ENCODE results near the gene FKBP4. TPM values are rescaled to one million over a fixed set of nuclear protein-coding genes. Genes with fewer than 3 reads are reported as not detected.

FKBP4 gene
- total RNA-seq, 6 experiments from 2014 or later: 27.0 to 124 (median 48.4) TPM

GRCh38 chr12:2794191-2794735, 507 bp upstream of the FKBP4 start:
- ATAC-seq (peak; percentile 52 to 70 (median 61)), DNase-seq (no peak)
- WGBS (ENCODE audit: insufficient coverage, low coverage, low lambda C conversion rate, missing lambda C conversion rate): 22% methylated on average over 20 of the region's 49 CpGs
- peaks cover 0 to 25% (median 8%) of the 10 kb centered on the region in 4 donors for H3K4me1 ChIP-seq
- no peaks in the 10 kb centered on the region for H3K9me3 ChIP-seq
- peaks cover under 1 to 26% (median 13%) of the 10 kb centered on the region in 4 donors for H3K36me3 ChIP-seq
- intact Hi-C loops (cut with DNase I): no loop called here
- no peak for TF ChIP-seq CTCF (IDR thresholded peaks at IDR 0.05)
- no peak for TF ChIP-seq POLR2A (IDR thresholded peaks at IDR 0.05)
- H3K27me3 ChIP-seq: no peaks in the 10 kb centered on the region
- H3K27ac ChIP-seq: peak overlapping the region; percentile 86 to 97 (median 89)
- peak overlapping the region; percentile 59 to 69 (median 64) for H3K4me3 ChIP-seq

GRCh38 chr12:2795291-2796186, 769 bp downstream of the FKBP4 start:
- no peaks in the 10 kb centered on the region for H3K9me3 ChIP-seq
- intact Hi-C loops (cut with DNase I): no loop called here
- H3K36me3 ChIP-seq: peaks cover 7 to 39% (median 22%) of the 10 kb centered on the region in 4 donors
- DNase-seq: peak; percentile 86 to 89 (median 89)
- WGBS (ENCODE audit: insufficient coverage, low coverage, low lambda C conversion rate, missing lambda C conversion rate): 0% methylated on average over 4 of the region's 111 CpGs
- no peaks in the 10 kb centered on the region for H3K27me3 ChIP-seq
- peak; percentile 35 for TF ChIP-seq POLR2A (IDR thresholded peaks at IDR 0.05)
- TF ChIP-seq CTCF (IDR thresholded peaks at IDR 0.05): no peak
- ATAC-seq: peak; percentile 80 to 84 (median 81)
- peak overlapping the region; percentile 86 to 97 (median 89) for H3K27ac ChIP-seq
- H3K4me1 ChIP-seq: peaks cover 0 to 25% (median 8%) of the 10 kb centered on the region in 4 donors
- H3K4me3 ChIP-seq: peak overlapping the region; percentile 59 to 69 (median 64)

GRCh38 chr12:2796187-2796666, 1.5 kb downstream of the FKBP4 start:
- H3K4me1 ChIP-seq: peaks cover 0 to 25% (median 8%) of the 10 kb centered on the region in 4 donors
- TF ChIP-seq CTCF (IDR thresholded peaks at IDR 0.05) (peak in 1 of 4 donors; percentile 6), POLR2A (IDR thresholded peaks at IDR 0.05) (no peak)
- 0% methylated on average over 11 of the region's 14 CpGs for WGBS (ENCODE audit: insufficient coverage, low coverage, low lambda C conversion rate, missing lambda C conversion rate)
- H3K27ac ChIP-seq: peak overlapping the region; percentile 81 to 97 (median 89)
- peak in 2 of 4 donors; percentile 5 to 20 for ATAC-seq
- intact Hi-C loops (cut with DNase I): no loop called here
- no peaks in the 10 kb centered on the region for H3K9me3 ChIP-seq
- peaks cover 7 to 46% (median 25%) of the 10 kb centered on the region in 4 donors for H3K36me3 ChIP-seq
- no peak for DNase-seq
- no peaks in the 10 kb centered on the region for H3K27me3 ChIP-seq
- peak overlapping the region; percentile 59 to 69 (median 64) for H3K4me3 ChIP-seq

GRCh38 chr12:2797721-2798418, 3.1 kb downstream of the FKBP4 start:
- Histone ChIP-seq H3K4me1 (peaks cover 0 to 25% (median 8%) of the 10 kb centered on the region in 4 donors), H3K36me3 (peaks cover 11 to 62% (median 32%) of the 10 kb centered on the region in 4 donors), H3K27me3 (no peaks in the 10 kb centered on the region), H3K27ac (no peak overlapping the region), H3K9me3 (no peaks in the 10 kb centered on the region), H3K4me3 (no peak overlapping the region)
- no peak for TF ChIP-seq POLR2A (IDR thresholded peaks at IDR 0.05)
- TF ChIP-seq CTCF (IDR thresholded peaks at IDR 0.05): peak in 2 of 4 donors; percentile 5 to 17
- no peak for ATAC-seq
- 44% methylated on average over 6 of the region's 7 CpGs for WGBS (ENCODE audit: insufficient coverage, low coverage, low lambda C conversion rate, missing lambda C conversion rate)
- DNase-seq: peak in 2 of 3 donors; percentile 52 to 57
- intact Hi-C loops (cut with DNase I): no loop called here
